ENCODE data around the gene MAPK11. TPM values are rescaled to one million over a fixed set of nuclear protein-coding genes. Genes with fewer than 3 reads are reported as not detected.

MAPK11 gene
- total RNA-seq, 2 donors from 2014 or later: 16.6 to 27.1 TPM

GRCh38 chr22:50304528-50305392 lies 34.6 kb upstream of the MAPK11 start:
- H3K36me3 Mint-ChIP-seq (ENCODE audit: insufficient read depth in 2 of 2): no peaks in the 10 kb centered on the region
- no peak for ATAC-seq (replicated peaks in 1 of 2)

GRCh38 chr22:50303848-50304527 lies 33.8 kb upstream of the MAPK11 start:
- peak in 1 of 2 donors; percentile 29 for DNase-seq
- no peak overlapping the region for H3K4me3 Mint-ChIP-seq
- H3K36me3 Mint-ChIP-seq (ENCODE audit: insufficient read depth in 2 of 2): no peaks in the 10 kb centered on the region
- no peak overlapping the region for H3K27ac Mint-ChIP-seq
- H3K9me3 Mint-ChIP-seq: no peaks in the 10 kb centered on the region
- peaks cover 7% of the 10 kb centered on the region for H3K4me1 Mint-ChIP-seq (ENCODE audit: low read depth)
- peaks cover 6% of the 10 kb centered on the region for H3K27me3 Mint-ChIP-seq (ENCODE audit: low read depth)
- ATAC-seq (replicated peaks in 1 of 2): no peak

More at GRCh38 chr22:50304528-50305392, 34.6 kb upstream of the MAPK11 start:
- no peak overlapping the region for H3K27ac Mint-ChIP-seq
- peaks cover 6% of the 10 kb centered on the region for H3K27me3 Mint-ChIP-seq (ENCODE audit: low read depth)
- H3K9me3 Mint-ChIP-seq: no peaks in the 10 kb centered on the region
- peaks cover 7% of the 10 kb centered on the region for H3K4me1 Mint-ChIP-seq (ENCODE audit: low read depth)
- H3K4me3 Mint-ChIP-seq: no peak overlapping the region
- DNase-seq: no peak

DNA sequence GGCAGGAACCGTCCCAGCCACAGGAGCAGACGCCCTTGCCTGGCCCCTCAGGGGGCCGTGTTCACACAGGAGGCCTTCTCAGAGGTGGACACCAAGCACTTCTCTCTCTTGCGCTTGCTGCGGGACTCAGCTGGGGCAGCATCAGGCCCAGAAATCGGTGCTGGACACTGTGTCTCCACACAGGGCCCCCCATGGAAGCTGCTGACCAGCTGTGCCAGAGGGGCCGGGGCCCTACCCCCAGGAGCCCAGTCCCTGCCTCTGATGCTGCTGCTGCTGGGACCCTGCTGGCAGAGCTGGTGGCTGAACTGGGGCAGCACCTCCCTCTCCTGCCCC lies 33.3 kb upstream of the MAPK11 start:
- H3K27me3 Mint-ChIP-seq (ENCODE audit: low read depth): peaks cover 6% of the 10 kb centered on the region
- peaks cover 7% of the 10 kb centered on the region for H3K4me1 Mint-ChIP-seq (ENCODE audit: low read depth)

DNA sequence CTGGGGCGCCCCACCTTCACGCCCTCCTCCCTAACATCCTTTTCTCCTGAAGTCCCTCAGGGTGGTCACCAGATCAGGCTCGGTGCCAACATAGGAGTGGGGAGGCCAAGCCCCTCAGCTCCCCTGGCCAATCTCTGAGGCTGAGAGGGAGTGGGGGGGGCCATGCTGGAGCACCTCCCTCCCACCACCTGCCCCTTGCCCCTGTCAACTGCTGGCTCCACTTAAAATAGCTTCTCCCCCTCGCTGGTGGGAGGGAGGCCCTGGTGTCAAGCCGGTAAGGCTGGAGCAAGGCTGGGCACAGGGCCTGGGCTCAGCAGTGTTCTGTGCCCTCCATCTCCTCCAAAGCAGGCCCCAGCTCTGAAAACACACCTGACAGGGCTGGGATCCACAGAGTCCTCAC lies 32.4 kb upstream of the MAPK11 start:
- Mint-ChIP-seq H3K4me1 (ENCODE audit: low read depth) (peaks cover 7% of the 10 kb centered on the region), H3K27me3 (ENCODE audit: low read depth) (peaks cover 6% of the 10 kb centered on the region), H3K27ac (no peak overlapping the region), H3K9me3 (no peaks in the 10 kb centered on the region), H3K4me3 (no peak overlapping the region), H3K36me3 (ENCODE audit: insufficient read depth in 2 of 2) (no peaks in the 10 kb centered on the region)
- DNase-seq (no peak), ATAC-seq (replicated peaks in 1 of 2) (no peak)

More for the DNA sequence above, 33.3 kb upstream of the MAPK11 start:
- ATAC-seq (replicated peaks in 1 of 2): no peak
- Mint-ChIP-seq H3K4me3 (no peak overlapping the region), H3K27ac (no peak overlapping the region), H3K36me3 (ENCODE audit: insufficient read depth in 2 of 2) (no peaks in the 10 kb centered on the region), H3K9me3 (no peaks in the 10 kb centered on the region)
- DNase-seq: no peak

GRCh38 chr22:50302041-50302541 lies 31.9 kb upstream of the MAPK11 start:
- H3K9me3 Mint-ChIP-seq: no peaks in the 10 kb centered on the region
- peaks cover 7% of the 10 kb centered on the region for H3K4me1 Mint-ChIP-seq (ENCODE audit: low read depth)
- ATAC-seq (replicated peaks in 1 of 2) (no peak), DNase-seq (no peak)
- H3K27ac Mint-ChIP-seq: no peak overlapping the region
- H3K4me3 Mint-ChIP-seq: no peak overlapping the region
- H3K27me3 Mint-ChIP-seq (ENCODE audit: low read depth): peaks cover 6% of the 10 kb centered on the region
- no peaks in the 10 kb centered on the region for H3K36me3 Mint-ChIP-seq (ENCODE audit: insufficient read depth in 2 of 2)

- no peaks in the 10 kb centered on the region for H3K9me3 Mint-ChIP-seq
- ATAC-seq (replicated peaks in 1 of 2) (no peak), DNase-seq (no peak)
- no peak overlapping the region for H3K27ac Mint-ChIP-seq
- H3K36me3 Mint-ChIP-seq (ENCODE audit: insufficient read depth in 2 of 2): no peaks in the 10 kb centered on the region
- H3K27me3 Mint-ChIP-seq (ENCODE audit: low read depth): peaks cover 6% of the 10 kb centered on the region
- peaks cover 7% of the 10 kb centered on the region for H3K4me1 Mint-ChIP-seq (ENCODE audit: low read depth)
- H3K4me3 Mint-ChIP-seq: no peak overlapping the region
Measured at GRCh38 chr22:50301581-50301991, 31.4 kb upstream of the MAPK11 start.

DNA sequence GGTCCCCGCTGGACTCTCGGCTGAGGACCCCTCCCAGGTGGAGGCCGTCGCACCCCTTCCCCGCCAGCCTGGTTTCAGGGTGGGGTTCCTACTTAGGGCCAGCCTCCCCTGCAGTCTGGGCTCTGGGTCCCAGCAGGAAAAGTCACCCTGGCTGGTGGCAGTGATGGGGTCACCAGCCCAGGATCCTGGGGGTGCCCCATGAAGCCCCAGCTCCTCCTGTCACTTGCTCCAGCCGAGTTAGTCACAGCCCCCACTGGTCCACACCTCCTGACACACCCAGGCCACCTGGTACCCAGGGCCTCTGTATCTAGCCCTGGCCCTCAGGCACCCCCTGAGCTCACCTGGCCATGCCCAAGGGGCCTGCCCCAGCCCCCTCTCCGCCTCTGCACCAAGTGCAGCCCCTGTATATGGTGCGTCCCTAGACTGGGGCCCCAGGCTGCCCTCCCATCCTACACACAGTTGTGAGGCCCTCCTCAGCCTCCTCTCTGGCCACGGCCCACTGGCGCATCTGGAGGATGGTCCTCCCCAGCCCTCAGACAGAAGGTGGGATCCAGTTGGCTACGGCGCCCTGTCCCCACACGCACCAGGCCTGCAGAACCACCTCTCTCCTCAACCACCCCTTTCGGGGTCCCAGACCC lies 30.6 kb upstream of the MAPK11 start:
- H3K9me3 Mint-ChIP-seq: no peaks in the 10 kb centered on the region
- H3K27me3 Mint-ChIP-seq (ENCODE audit: low read depth): no peaks in the 10 kb centered on the region
- H3K4me3 Mint-ChIP-seq: no peak overlapping the region
- no peak overlapping the region for H3K27ac Mint-ChIP-seq
- H3K36me3 Mint-ChIP-seq (ENCODE audit: insufficient read depth in 2 of 2): no peaks in the 10 kb centered on the region
- no peak for DNase-seq
- ATAC-seq (replicated peaks in 1 of 2): no peak
- H3K4me1 Mint-ChIP-seq (ENCODE audit: low read depth): peaks cover under 1% of the 10 kb centered on the region

GRCh38 chr22:50299785-50300619 lies 29.8 kb upstream of the MAPK11 start:
- no peaks in the 10 kb centered on the region for H3K9me3 Mint-ChIP-seq
- DNase-seq (no peak), ATAC-seq (replicated peaks in 1 of 2) (peak in 1 of 2 donors; percentile 16)
- H3K27me3 Mint-ChIP-seq (ENCODE audit: low read depth): no peaks in the 10 kb centered on the region
- no peaks in the 10 kb centered on the region for H3K4me1 Mint-ChIP-seq (ENCODE audit: low read depth)
- no peaks in the 10 kb centered on the region for H3K36me3 Mint-ChIP-seq (ENCODE audit: insufficient read depth in 2 of 2)
- no peak overlapping the region for H3K4me3 Mint-ChIP-seq
- no peak overlapping the region for H3K27ac Mint-ChIP-seq

GRCh38 chr22:50298937-50299784 lies 29.0 kb upstream of the MAPK11 start:
- no peaks in the 10 kb centered on the region for H3K36me3 Mint-ChIP-seq (ENCODE audit: insufficient read depth in 2 of 2)
- no peak for ATAC-seq (replicated peaks in 1 of 2)
- DNase-seq: no peak
- no peaks in the 10 kb centered on the region for H3K9me3 Mint-ChIP-seq
- H3K27me3 Mint-ChIP-seq (ENCODE audit: low read depth): no peaks in the 10 kb centered on the region
- H3K4me3 Mint-ChIP-seq: peak overlapping the region in 1 of 2 donors; percentile 57
- no peaks in the 10 kb centered on the region for H3K4me1 Mint-ChIP-seq (ENCODE audit: low read depth)
- H3K27ac Mint-ChIP-seq: no peak overlapping the region

GRCh38 chr22:50298266-50298637 lies 28.1 kb upstream of the MAPK11 start:
- H3K4me1 Mint-ChIP-seq (ENCODE audit: low read depth): no peaks in the 10 kb centered on the region

DNA sequence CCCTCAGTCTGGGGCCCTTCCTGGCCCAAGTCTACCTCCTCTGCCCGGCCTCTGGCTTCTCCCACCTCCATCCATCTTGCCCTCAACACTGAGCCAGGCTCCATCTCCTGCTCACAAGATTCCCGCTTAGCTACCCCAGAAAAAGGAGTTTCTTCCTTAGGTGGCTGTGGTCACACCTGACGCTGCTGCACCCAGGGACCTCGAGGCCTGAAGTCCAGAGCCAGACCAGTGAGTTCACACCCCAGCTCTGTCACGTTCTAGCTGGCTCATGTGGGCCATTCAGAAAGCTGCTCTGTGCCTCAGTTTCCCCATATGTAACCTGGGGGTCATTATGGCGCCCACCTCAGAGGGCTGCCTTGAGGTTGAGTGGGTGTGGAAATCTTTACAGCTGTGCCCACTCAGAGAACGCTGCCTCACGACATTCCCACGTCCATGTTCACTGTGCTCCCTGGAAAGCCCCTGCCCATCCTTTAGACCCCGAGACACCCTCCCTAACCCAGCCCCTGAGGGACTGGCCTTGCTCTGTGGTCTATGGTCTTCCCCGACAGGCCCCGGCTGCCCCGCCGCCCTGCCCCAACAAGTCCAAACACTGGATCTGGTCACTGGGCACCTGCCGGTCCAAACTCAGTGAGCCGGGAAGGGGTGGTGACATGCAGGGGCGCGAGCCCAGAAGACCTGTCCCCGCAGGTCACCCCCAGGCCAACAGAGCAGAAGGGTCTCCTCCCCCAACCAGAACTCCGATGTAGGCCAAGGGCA lies 27.5 kb upstream of the MAPK11 start:
- ATAC-seq (replicated peaks in 1 of 2): no peak
- H3K4me1 Mint-ChIP-seq (ENCODE audit: low read depth): peaks cover 3% of the 10 kb centered on the region

More at GRCh38 chr22:50298266-50298637, 28.1 kb upstream of the MAPK11 start:
- DNase-seq: no peak
- Mint-ChIP-seq H3K27ac (no peak overlapping the region), H3K27me3 (ENCODE audit: low read depth) (no peaks in the 10 kb centered on the region), H3K9me3 (no peaks in the 10 kb centered on the region), H3K36me3 (ENCODE audit: insufficient read depth in 2 of 2) (no peaks in the 10 kb centered on the region), H3K4me3 (no peak overlapping the region)
- no peak for ATAC-seq (replicated peaks in 1 of 2)

More for the DNA sequence above, 27.5 kb upstream of the MAPK11 start:
- no peak overlapping the region for H3K27ac Mint-ChIP-seq
- no peak overlapping the region for H3K4me3 Mint-ChIP-seq
- no peak for DNase-seq
- H3K9me3 Mint-ChIP-seq: no peaks in the 10 kb centered on the region
- H3K36me3 Mint-ChIP-seq (ENCODE audit: insufficient read depth in 2 of 2): no peaks in the 10 kb centered on the region
- peaks cover 4% of the 10 kb centered on the region for H3K27me3 Mint-ChIP-seq (ENCODE audit: low read depth)
